Measurements from ENCODE around the gene AP2A2. TPM values are rescaled to one million over a fixed set of nuclear protein-coding genes. Genes with fewer than 3 reads are reported as not detected.

The AP2A2 gene
- total RNA-seq (2022; extraction: Qiagen RNA extraction): 26.6 to 35.8 TPM (median 33.6 TPM) in 5 replicates

DNA sequence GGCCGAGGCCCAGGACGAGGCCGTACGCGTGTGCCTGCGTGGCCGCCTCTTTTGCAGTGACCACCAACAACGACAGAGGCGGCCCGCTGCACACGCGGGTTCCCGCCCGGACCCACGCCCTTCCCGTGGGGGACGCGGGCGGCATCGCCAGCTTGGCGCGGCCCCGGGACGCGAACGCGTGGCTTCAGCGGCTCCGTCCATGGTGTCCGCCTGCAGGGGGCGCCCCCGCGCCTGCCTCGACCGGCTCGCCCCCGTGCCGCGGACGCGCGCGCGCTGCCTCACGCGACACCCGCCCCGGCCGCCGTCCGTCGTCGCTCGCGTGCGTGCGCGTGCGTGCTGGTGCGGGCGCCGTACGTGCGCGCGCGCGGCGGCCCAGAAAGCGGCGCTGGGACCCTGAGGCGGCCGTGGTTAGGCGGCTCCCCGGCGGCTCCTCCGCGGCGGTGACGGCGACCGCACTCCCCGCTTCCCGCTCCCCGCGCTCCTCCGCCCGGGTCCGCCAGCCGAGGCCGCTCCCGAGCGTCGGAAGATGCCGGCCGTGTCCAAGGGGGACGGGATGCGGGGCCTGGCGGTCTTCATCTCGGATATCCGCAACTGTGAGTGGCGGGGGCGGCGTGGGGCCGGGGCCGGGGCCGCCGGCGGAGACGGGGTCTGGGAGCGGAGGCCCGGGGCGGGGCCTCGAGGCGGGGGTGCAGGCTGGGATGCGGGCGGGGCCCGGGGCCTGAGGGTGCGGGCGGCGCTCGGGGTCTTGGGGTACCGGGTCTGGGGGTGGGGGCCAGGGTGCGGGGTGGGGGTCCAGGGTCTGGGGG lies at the start of gene AP2A2:
Gene AP2A2, plus strand, starts transcription at position 375 of the 806 bp plus-strand sequence. Its CDS starts 152 bp downstream, at position 527.

DNA sequence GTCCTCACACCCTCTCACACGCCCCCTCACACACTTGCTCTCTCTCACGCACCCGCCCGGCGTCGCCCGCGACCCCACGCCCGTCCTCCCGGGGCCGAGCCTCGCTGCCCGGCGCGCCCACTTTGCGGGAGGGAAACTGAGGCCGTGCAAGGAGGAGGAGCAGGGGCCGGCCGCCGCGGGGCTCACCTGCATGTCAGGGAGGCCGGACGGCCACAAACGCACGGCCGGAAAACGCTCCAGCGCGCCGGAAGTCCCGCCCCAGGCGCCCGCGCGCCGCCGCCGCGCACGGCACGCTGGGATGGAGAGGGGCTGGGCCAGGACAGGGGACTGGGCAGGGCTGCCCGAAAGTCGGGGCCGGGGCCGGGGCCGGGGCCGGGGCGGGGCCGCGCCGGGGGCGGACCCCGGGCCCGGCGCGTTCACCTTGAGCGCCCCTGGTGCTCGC lies 15.1 kb upstream of the AP2A2 start, which contains the start of gene CHID1:
Gene CHID1, minus strand, starts transcription at position 222 of the 442 bp plus-strand sequence. CDS start 5,994 bp downstream, outside the sequence.

DNA sequence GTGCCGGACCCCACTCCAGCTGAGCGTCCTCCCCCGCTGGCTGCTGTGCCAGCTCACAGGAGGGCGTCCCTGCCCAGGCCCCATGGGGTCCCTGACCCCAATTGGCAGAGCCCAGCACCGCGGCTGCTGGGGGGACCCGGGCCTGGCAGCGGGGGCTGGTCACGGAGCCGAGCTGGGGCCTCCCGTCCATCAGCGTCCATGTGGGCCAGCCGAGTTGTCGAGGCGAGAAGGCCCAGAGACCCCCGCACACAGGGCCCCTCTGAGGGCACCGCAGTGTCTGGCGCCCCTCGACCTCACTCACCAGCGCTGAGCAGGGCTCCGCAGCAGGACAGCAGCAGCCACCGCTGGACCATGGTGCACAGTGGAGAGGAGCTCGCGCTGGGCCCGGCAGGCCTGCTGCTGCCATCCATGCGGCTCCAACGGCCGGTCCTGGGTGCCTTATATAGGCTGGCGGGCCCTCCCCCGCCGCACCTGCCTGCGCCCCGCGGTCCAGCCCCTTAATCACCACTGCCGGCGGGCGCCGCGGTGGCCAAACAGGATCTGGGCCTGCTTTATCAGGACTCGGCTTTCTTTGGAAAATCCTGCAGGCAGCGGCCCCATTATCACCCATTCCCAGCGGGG lies 110.7 kb downstream of the AP2A2 start, which contains the start of gene MUC6:
Gene MUC6, minus strand, starts transcription at position 416 of the 621 bp plus-strand sequence. Its CDS starts 63 bp downstream, at position 353.

Other genes starting within 250 kb of the AP2A2 start
- 32.1 to 37.2 TPM (median 36.5 TPM) in 5 replicates for gene DEAF1, start 230.6 kb upstream of the AP2A2 start, total RNA-seq (2022; extraction: Qiagen RNA extraction)
- gene TMEM80, start 230.1 kb upstream of the AP2A2 start, total RNA-seq (2022; extraction: Qiagen RNA extraction): 8.1 to 12.3 TPM (median 10.8 TPM) in 5 replicates
- 75.7 to 126 TPM (median 112 TPM) in 5 replicates for gene EPS8L2, start 219.6 kb upstream of the AP2A2 start, total RNA-seq (2022; extraction: Qiagen RNA extraction)
- gene TALDO1, start 178.4 kb upstream of the AP2A2 start, total RNA-seq (2022; extraction: Qiagen RNA extraction): 373 to 432 TPM (median 392 TPM) in 5 replicates
- 40.1 to 46.1 TPM (median 41.7 TPM) in 5 replicates for gene GATD1, start 148.4 kb upstream of the AP2A2 start, total RNA-seq (2022; extraction: Qiagen RNA extraction)
- 1.6 to 2.9 TPM (median 2.1 TPM) in 5 replicates for gene CEND1, start 135.8 kb upstream of the AP2A2 start, total RNA-seq (2022; extraction: Qiagen RNA extraction)
- 21.2 to 36.1 TPM (median 32.3 TPM) in 5 replicates for gene SLC25A22, start 127.6 kb upstream of the AP2A2 start, total RNA-seq (2022; extraction: Qiagen RNA extraction)
- 9.0 to 15.5 TPM (median 13.9 TPM) in 5 replicates for gene PIDD1, start 120.6 kb upstream of the AP2A2 start, total RNA-seq (2022; extraction: Qiagen RNA extraction)
- 1,597 to 2,654 TPM (median 2,318 TPM) in 5 replicates for gene RPLP2, start 115.9 kb upstream of the AP2A2 start, total RNA-seq (2022; extraction: Qiagen RNA extraction)
- gene PNPLA2, start 107.0 kb upstream of the AP2A2 start, total RNA-seq (2022; extraction: Qiagen RNA extraction): 37.0 to 61.7 TPM (median 57.7 TPM) in 5 replicates
- 3.3 to 7.2 TPM (median 6.2 TPM) in 5 replicates for gene CRACR2B, start 98.0 kb upstream of the AP2A2 start, total RNA-seq (2022; extraction: Qiagen RNA extraction)
- gene CD151, start 92.9 kb upstream of the AP2A2 start, total RNA-seq (2022; extraction: Qiagen RNA extraction): 840 to 907 TPM (median 868 TPM) in 5 replicates
- 554 to 741 TPM (median 647 TPM) in 5 replicates for gene POLR2L, start 83.3 kb upstream of the AP2A2 start, total RNA-seq (2022; extraction: Qiagen RNA extraction)
- 136 to 205 TPM (median 200 TPM) in 5 replicates for gene TSPAN4, start 83.0 kb upstream of the AP2A2 start, total RNA-seq (2022; extraction: Qiagen RNA extraction)
- 72.1 to 77.3 TPM (median 74.4 TPM) in 5 replicates for gene CHID1, start 15.1 kb upstream of the AP2A2 start, total RNA-seq (2022; extraction: Qiagen RNA extraction)
- 0.05 TPM in 1 of 5 replicates, not detected in the others for gene MUC6, start 110.8 kb downstream of the AP2A2 start, total RNA-seq (2022; extraction: Qiagen RNA extraction)
- gene MUC2, start 149.0 kb downstream of the AP2A2 start, total RNA-seq (2022; extraction: Qiagen RNA extraction): 0.04 to 0.24 TPM (median 0.12 TPM) in 5 replicates
- 0.95 to 1.9 TPM (median 1.6 TPM) in 5 replicates for gene MUC5AC, start 232.1 kb downstream of the AP2A2 start, total RNA-seq (2022; extraction: Qiagen RNA extraction)

Data from A549 treated with AZD2906 at 1 μM for 4 hours (cell line).